Mesenchymal stem cell (in vitro differentiated cells and primary cell): ENCODE data around the gene RAB7A.
"Not testable (repeated sequence)": the region's sequence is repeated elsewhere in the genome, so short reads cannot be mapped to it uniquely, and the experiment has no call there.

Experiments
- DNase-seq: peaks from one replicate; pipeline ENCODE4 v3.0.0-alpha.2; 2013
- H2AFZ ChIP-seq: one replicate; pipeline ENCODE4 v1.6.1; 2013; ENCODE audit warnings: low read depth, mild to moderate bottlenecking, control low read depth, inconsistent platforms, low read length, moderate library complexity
- H2AK5ac ChIP-seq: 2 replicates; pipeline ENCODE4 v1.6.1; 2013; ENCODE audit warnings: low read length, moderate library complexity, mild to moderate bottlenecking, inconsistent platforms; ENCODE audit not compliant: severe bottlenecking
- H2BK120ac ChIP-seq: one replicate; pipeline ENCODE4 v1.6.1; 2013; ENCODE audit warnings: low read depth, mild to moderate bottlenecking, inconsistent platforms, low read length, moderate library complexity
- H2BK12ac ChIP-seq, 2 experiments: one replicate each; pipeline ENCODE4 v1.6.1; 2013; ENCODE audit warnings: inconsistent platforms in 2 of 2, low read length in 2 of 2, mild to moderate bottlenecking in 2 of 2, moderate library complexity in 2 of 2, control low read depth in 1 of 2
- H2BK15ac ChIP-seq: one replicate; pipeline ENCODE4 v1.6.1; 2013; ENCODE audit warnings: mild to moderate bottlenecking, low read depth, inconsistent platforms; ENCODE audit not compliant: poor library complexity, severe bottlenecking
- H2BK5ac ChIP-seq: 2 replicates; pipeline ENCODE4 v1.6.1; 2013; ENCODE audit warnings: low read depth, mild to moderate bottlenecking, low read length, control low read depth, inconsistent platforms; ENCODE audit not compliant: poor library complexity, severe bottlenecking
- H3K14ac ChIP-seq, 2 experiments: one replicate each; pipeline ENCODE4 v1.6.1; 2013; ENCODE audit warnings: inconsistent platforms in 2 of 2, low read length in 2 of 2, control low read depth in 1 of 2, mild to moderate bottlenecking in 1 of 2, moderate library complexity in 1 of 2
- H3K18ac ChIP-seq, 2 experiments: one replicate each; pipeline ENCODE4 v1.6.1; 2013; ENCODE audit warnings: inconsistent platforms in 2 of 2, low read length in 2 of 2, control low read depth in 1 of 2, low read depth in 1 of 2, mild to moderate bottlenecking in 1 of 2
- H3K23ac ChIP-seq, 2 experiments: one replicate each; pipeline ENCODE4 v1.6.1; 2013; ENCODE audit warnings: inconsistent platforms in 2 of 2, low read length in 2 of 2, mild to moderate bottlenecking in 2 of 2, moderate library complexity in 2 of 2, control low read depth in 1 of 2
- H3K27ac ChIP-seq: 2 replicates; pipeline ENCODE4 v1.5.1; 2013; ENCODE audit warnings: mild to moderate bottlenecking, moderate library complexity, low read length, control low read depth, inconsistent platforms; ENCODE audit not compliant: poor library complexity, severe bottlenecking
- H3K27me3 ChIP-seq, 2 experiments: 2 replicates each; pipeline versions ENCODE4 v1.6.1 to v1.7.0; 2013; ENCODE audit warnings: low read length in 2 of 2, mild to moderate bottlenecking in 2 of 2, moderate library complexity in 2 of 2, control low read depth in 1 of 2, inconsistent platforms in 1 of 2; ENCODE audit not compliant: control insufficient read depth in 1 of 2, insufficient read depth in 1 of 2
- H3K36me3 ChIP-seq, 2 experiments: 2 replicates each; pipeline versions ENCODE4 v1.6.1 to v1.7.0; 2013; ENCODE audit warnings: low read length in 2 of 2, control low read depth in 1 of 2, inconsistent platforms in 1 of 2, low read depth in 1 of 2, mild to moderate bottlenecking in 1 of 2; ENCODE audit not compliant: insufficient read depth in 2 of 2, control insufficient read depth in 1 of 2
- H3K4ac ChIP-seq, 2 experiments: one replicate each; pipeline ENCODE4 v1.6.1; 2013; ENCODE audit warnings: inconsistent platforms in 2 of 2, low read length in 2 of 2, mild to moderate bottlenecking in 2 of 2, moderate library complexity in 2 of 2, control low read depth in 1 of 2, low read depth in 1 of 2
- H3K4me1 ChIP-seq: 2 replicates; pipeline ENCODE4 v1.6.1; 2013; ENCODE audit warnings: low read depth, low read length, control low read depth; ENCODE audit not compliant: control insufficient read depth, insufficient read depth
- H3K4me2 ChIP-seq: 2 replicates; pipeline ENCODE4 v1.6.1; 2013; ENCODE audit warnings: low read length, mild to moderate bottlenecking, inconsistent platforms; ENCODE audit not compliant: poor library complexity, severe bottlenecking
- H3K4me3 ChIP-seq, 2 experiments: 2 replicates each; pipeline versions ENCODE4 v1.5.1 to v1.7.0; 2013; ENCODE audit warnings: low read length in 2 of 2, mild to moderate bottlenecking in 2 of 2, control low read depth in 1 of 2, low read depth in 1 of 2; ENCODE audit not compliant: insufficient read depth in 1 of 2
- H3K79me1 ChIP-seq: replicated peaks from 2 replicates; pipeline ENCODE4 v1.6.1; 2013; ENCODE audit warnings: mild to moderate bottlenecking, control low read depth, low read length, inconsistent platforms; ENCODE audit not compliant: poor library complexity, severe bottlenecking
- H3K9ac ChIP-seq: 2 replicates; pipeline ENCODE4 v1.7.0; 2013; ENCODE audit warnings: mild to moderate bottlenecking, low read length, moderate library complexity
- H3K9me3 ChIP-seq: 2 replicates; pipeline ENCODE4 v1.7.0; 2013; ENCODE audit warnings: mild to moderate bottlenecking, low read length; ENCODE audit not compliant: control insufficient read depth
- H4K8ac ChIP-seq: one replicate; pipeline ENCODE4 v1.6.1; 2013; ENCODE audit warnings: inconsistent platforms, mild to moderate bottlenecking, low read length, moderate library complexity
- H4K91ac ChIP-seq: one replicate; pipeline ENCODE4 v1.6.1; 2013; ENCODE audit warnings: mild to moderate bottlenecking, low read length, inconsistent platforms
- WGBS: methylation state at CpG from one replicate; pipeline ENCODE4 v1.1.7; 2013; ENCODE audit warnings: mixed read lengths; 5-methylcytosine and 5-hydroxymethylcytosine counted together

The RAB7A gene

DNA sequence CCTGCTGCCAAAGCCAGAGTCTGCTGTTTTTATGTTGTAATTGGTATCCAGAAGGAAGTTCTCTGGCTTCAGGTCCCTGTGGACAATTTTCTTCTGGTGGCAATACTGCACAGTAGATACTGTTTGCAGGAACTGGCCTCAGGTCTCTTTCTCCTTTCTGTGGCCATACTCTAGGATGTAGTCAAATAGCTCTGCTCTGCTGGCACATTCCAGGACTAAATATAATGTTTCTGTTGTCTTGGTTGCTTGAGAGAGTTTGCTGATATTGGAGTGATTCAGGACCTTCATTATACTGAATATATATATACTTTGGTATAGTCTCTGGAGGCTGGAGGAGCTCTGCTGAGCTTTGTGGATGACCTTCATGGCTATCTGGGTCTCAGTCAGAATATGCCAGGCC lies 23.1 kb downstream of the RAB7A start:
- Histone ChIP-seq H2BK120ac (no peak overlapping the region), H3K9me3 (no peaks in the 10 kb centered on the region), H2BK5ac (no peak overlapping the region), H3K9ac (no peak overlapping the region), H3K4me3 (no peak overlapping the region), H3K27me3 (no peaks in the 10 kb centered on the region), H2BK12ac (no peak overlapping the region), H2BK15ac (no peak overlapping the region), H3K4ac (no peak overlapping the region), H3K27ac (no peak overlapping the region), H4K8ac (no peak overlapping the region), H2AFZ (no peak overlapping the region), H3K79me1 (peaks cover 11% of the 10 kb centered on the region), H3K36me3 (peaks cover 21 to 31% of the 10 kb centered on the region in 2 experiments), H3K14ac (no peak overlapping the region), H3K23ac (no peak overlapping the region), H3K4me2 (no peak overlapping the region), H3K4me1 (peaks cover 1% of the 10 kb centered on the region), H4K91ac (no peak overlapping the region), H3K18ac (no peak overlapping the region), H2AK5ac (no peak overlapping the region)
- DNase-seq, result no peak

DNA sequence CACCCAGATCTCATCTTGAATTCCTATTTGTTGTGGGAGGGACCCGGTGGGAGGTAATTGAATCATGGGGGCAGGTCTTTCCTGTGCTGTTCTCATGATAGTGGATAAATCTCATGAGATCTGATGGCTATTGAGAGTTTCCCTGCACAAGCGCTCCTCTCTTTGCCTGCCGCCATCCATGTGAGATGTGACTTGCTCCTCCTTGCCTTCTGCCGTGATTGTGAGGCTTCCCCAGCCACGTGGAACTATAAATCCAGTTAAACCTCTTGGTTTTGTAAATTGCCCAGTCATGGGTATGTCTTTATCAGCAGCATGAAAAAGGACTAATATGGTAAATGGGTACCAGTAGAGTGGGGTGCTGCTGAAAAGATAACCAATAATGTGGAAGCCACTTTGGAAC lies 23.6 kb downstream of the RAB7A start:
- H2BK5ac ChIP-seq, result not testable (repeated sequence)

DNA sequence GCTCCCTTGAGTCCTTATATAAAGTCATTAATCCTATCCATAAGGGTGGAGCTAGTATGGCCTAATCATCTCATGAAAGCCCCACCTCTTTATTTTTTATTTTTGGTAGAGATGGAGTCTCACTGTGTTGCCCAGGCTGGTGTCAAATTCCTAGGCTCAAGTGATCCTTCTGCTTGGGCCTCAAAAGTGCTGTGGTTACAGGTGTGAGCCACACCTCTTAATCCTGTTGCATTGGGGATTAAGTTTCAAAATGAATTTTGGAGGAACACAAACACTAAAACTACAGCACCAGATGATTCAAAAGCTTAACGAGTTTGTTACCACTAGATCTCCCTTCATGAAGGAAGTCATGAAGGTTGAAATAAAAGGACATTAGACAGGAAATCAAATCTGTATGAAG lies 27.7 kb downstream of the RAB7A start:
- no peak overlapping the region for H3K27ac ChIP-seq
- peaks cover 9% of the 10 kb centered on the region for H3K79me1 ChIP-seq
- no peak overlapping the region for H2BK12ac ChIP-seq
- no CpG with 5 or more reads among the region's 1 CpG for WGBS
- no peak overlapping the region for H3K18ac ChIP-seq
- H3K9ac ChIP-seq, result no peak overlapping the region
- H3K14ac ChIP-seq, result no peak overlapping the region
- no peak overlapping the region for H3K4me2 ChIP-seq
- no peaks in the 10 kb centered on the region for H3K9me3 ChIP-seq
- H2AK5ac ChIP-seq, result no peak overlapping the region
- no peak overlapping the region for H3K4ac ChIP-seq
- no peak overlapping the region for H4K91ac ChIP-seq
- H3K4me3 ChIP-seq, result no peak overlapping the region
- DNase-seq, result no peak
- no peak overlapping the region for H4K8ac ChIP-seq
- no peak overlapping the region for H2BK120ac ChIP-seq
- no peak overlapping the region for H2BK15ac ChIP-seq
- H2AFZ ChIP-seq, result no peak overlapping the region
- H3K23ac ChIP-seq, result no peak overlapping the region
- no peaks in the 10 kb centered on the region for H3K27me3 ChIP-seq
- no peak overlapping the region for H2BK5ac ChIP-seq
- H3K36me3 ChIP-seq, result peaks cover 10% of the 10 kb centered on the region in 2 experiments
- H3K4me1 ChIP-seq, result peaks cover 1% of the 10 kb centered on the region

More for the DNA sequence above, 23.6 kb downstream of the RAB7A start:
- H3K14ac ChIP-seq, H3K4me2 ChIP-seq, H3K9ac ChIP-seq, H3K4me3 ChIP-seq, H2BK120ac ChIP-seq, H2AK5ac ChIP-seq, H3K4me1 ChIP-seq, H3K9me3 ChIP-seq, H3K23ac ChIP-seq, H4K8ac ChIP-seq, H3K18ac ChIP-seq, DNase-seq, H2BK15ac ChIP-seq, H3K27ac ChIP-seq, H2BK12ac ChIP-seq, H3K27me3 ChIP-seq, H4K91ac ChIP-seq, H2AFZ ChIP-seq, H3K4ac ChIP-seq: not testable (repeated sequence)
- H3K36me3 ChIP-seq, result peaks cover 20 to 26% of the 10 kb centered on the region in 2 experiments
- peaks cover 11% of the 10 kb centered on the region for H3K79me1 ChIP-seq
- WGBS, result 98% methylated on average over 5 of the region's 5 CpGs

DNA sequence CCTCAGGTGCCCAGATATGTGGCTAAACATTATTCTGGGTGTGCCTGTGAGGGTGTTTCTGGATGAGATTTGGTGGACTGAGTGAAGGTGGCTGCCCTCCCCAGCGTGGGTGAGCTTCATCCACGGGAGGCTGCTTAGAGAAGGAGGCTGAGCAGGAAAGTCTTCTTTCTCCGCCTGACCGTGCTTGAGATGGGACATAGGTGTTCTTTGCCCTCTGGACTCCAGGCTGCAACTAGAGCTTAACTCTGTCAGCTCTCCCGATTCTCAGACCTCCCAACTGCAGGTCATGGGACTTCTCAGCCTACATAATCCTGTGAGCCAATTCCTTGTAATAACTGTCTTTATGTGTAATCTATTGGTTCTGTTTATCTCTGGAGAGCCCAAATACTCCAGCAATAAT lies 34.1 kb downstream of the RAB7A start:
- no peak overlapping the region for H3K4me2 ChIP-seq

More for the DNA sequence above, 34.1 kb downstream of the RAB7A start:
- H2BK15ac ChIP-seq, result no peak overlapping the region
- peaks cover 5% of the 10 kb centered on the region for H3K4me1 ChIP-seq
- H2BK12ac ChIP-seq, result no peak overlapping the region
- no peak overlapping the region for H2BK5ac ChIP-seq
- no peak overlapping the region for H3K9ac ChIP-seq
- no peak overlapping the region for H2AFZ ChIP-seq
- H3K23ac ChIP-seq, result no peak overlapping the region
- peak overlapping the region; percentile 56 for H4K91ac ChIP-seq
- peak overlapping the region; percentile 2 to 52 for H3K18ac ChIP-seq
- 96% methylated on average over 5 of the region's 5 CpGs for WGBS
- H4K8ac ChIP-seq, result no peak overlapping the region
- H3K4ac ChIP-seq, result no peak overlapping the region
- no peak overlapping the region for H3K27ac ChIP-seq
- H3K4me3 ChIP-seq, result no peak overlapping the region
- H2BK120ac ChIP-seq, result no peak overlapping the region
- peaks cover 12% of the 10 kb centered on the region for H3K79me1 ChIP-seq
- H3K14ac ChIP-seq, result peak overlapping the region in 1 of 2 experiments; percentile 75
- no peak overlapping the region for H2AK5ac ChIP-seq
- DNase-seq, result no peak
- H3K9me3 ChIP-seq, result no peaks in the 10 kb centered on the region
- H3K36me3 ChIP-seq, result peaks cover 8 to 10% of the 10 kb centered on the region in 2 experiments
- H3K27me3 ChIP-seq, result no peaks in the 10 kb centered on the region
